ENCODE measurements around the gene RPS15. TPM values are rescaled to one million over a fixed set of nuclear protein-coding genes. Genes with fewer than 3 reads are reported as not detected.

The RPS15 gene
- total and polyA plus RNA-seq, 2 of the 13 experiments (the other 11 are each of a cell fraction or from before 2014, with no cell fraction given) = 695 to 1,411 TPM

GRCh38 chr19:1408300-1409203 is 29.6 kb upstream of the RPS15 start (continued):
- TF ChIP-seq PRDM15 (CRISPR knock-in tag; IDR thresholded peaks at IDR 0.05) (no peak), NPAS2 (CRISPR knock-in tag; IDR thresholded peaks at IDR 0.05; ENCODE audit: borderline replicate concordance) (peak; percentile 43; the same call in 1 of the 2 replicates), SPEN (CRISPR knock-in tag; IDR thresholded peaks at IDR 0.05; ENCODE audit: low read depth) (0 out of 2 replicates have a peak, but pooled peaks have one; percentile 46), ZHX2 (IDR thresholded peaks at IDR 0.05; ENCODE audit: low read depth) (no peak), ZHX2 (CRISPR knock-in tag; IDR thresholded peaks at IDR 0.05; ENCODE audit: borderline replicate concordance) (no peak), DRAP1 (CRISPR knock-in tag; IDR thresholded peaks at IDR 0.05) (no peak), ZNF687 (CRISPR knock-in tag; IDR thresholded peaks at IDR 0.05) (peak; percentile 84), MAX (IDR thresholded peaks at IDR 0.05) (peak; percentile 68), HNRNPUL1 (IDR thresholded peaks at IDR 0.05; ENCODE audit: low read depth, low read length) (no peak), MIXL1 (CRISPR knock-in tag; IDR thresholded peaks at IDR 0.05) (no peak), E2F5 (CRISPR knock-in tag; conservative IDR thresholded peaks at IDR 0.05) (no peak)
